NOMO-1 treated with dmso at 0.1 percent for 144 hours (cell line): ENCODE results near the gene CILP2.

Source experiments
- DNase-seq: peaks from one replicate; lab custom pipeline; 2025; ENCODE audit not compliant: unreplicated experiment; lab: John Stamatoyannopoulos, UW

CILP2 gene

GRCh38 chr19:19538061-19538784 is at the start of gene CILP2:
TSS of gene CILP2 (plus strand) at chr19:19538265. CDS start at chr19:19538350, 85 bp downstream.
- no peak for DNase-seq

- DNase-seq: peak; percentile 66
These were observed 49.0 kb upstream of the CILP2 start for GRCh38 chr19:19488875-19489690.

DNA sequence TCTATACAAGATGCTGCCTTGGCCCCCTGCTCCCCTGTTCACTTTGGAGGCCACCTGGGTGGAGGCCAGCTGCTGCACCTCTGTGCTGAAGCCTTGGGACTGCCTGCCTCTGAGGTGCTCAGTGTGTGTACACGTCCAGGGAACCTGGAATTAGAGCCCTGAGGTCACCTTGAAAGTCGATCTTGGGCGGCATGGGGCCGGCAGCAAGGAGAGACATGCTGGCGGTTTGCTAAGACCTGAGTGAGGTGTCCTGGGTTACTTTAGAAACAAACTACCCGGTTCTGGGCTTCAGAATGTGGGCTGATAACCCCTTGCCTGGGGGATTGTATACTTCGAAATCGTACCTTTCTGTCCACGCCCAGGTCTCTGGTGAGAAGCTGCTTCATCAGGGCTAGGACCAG is 48.3 kb upstream of the CILP2 start:
- no peak for DNase-seq

DNA sequence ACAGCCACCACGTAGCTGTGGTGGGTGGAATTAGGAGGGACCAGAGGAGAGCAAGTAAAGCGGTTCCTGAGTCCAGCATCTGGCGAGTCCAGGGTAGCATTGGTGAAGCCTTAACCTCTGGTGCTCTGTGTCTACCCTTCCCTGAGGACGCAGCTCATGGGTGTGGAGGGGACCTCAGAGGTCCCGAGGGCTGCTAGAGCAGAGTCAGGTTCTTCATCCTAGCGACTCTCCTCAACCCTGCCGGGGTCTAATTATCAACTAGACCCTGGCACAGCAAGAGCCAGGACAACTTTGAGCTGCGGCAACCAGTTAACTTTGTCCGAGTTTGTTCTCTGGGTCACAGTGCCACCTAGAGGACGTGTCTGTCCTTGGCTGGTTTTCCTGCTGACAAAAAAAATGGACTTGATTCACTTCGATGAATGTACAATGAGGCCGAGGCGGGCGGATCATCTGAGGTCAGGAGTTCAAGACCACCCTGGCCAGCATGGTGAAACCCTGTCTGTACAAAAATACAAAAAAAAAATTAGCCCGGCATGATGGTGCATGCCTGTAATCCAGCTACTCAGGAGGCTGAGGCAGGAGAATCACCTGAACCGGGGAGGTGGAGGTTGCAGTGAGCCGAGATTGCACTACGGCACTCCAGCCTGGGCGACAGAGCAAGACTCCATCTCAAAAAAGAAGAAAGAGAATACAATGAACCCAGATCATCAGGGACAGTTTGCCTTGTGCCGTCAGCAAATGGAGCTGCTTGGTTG is 47.7 kb upstream of the CILP2 start:
- peak; percentile 27 for DNase-seq

DNA sequence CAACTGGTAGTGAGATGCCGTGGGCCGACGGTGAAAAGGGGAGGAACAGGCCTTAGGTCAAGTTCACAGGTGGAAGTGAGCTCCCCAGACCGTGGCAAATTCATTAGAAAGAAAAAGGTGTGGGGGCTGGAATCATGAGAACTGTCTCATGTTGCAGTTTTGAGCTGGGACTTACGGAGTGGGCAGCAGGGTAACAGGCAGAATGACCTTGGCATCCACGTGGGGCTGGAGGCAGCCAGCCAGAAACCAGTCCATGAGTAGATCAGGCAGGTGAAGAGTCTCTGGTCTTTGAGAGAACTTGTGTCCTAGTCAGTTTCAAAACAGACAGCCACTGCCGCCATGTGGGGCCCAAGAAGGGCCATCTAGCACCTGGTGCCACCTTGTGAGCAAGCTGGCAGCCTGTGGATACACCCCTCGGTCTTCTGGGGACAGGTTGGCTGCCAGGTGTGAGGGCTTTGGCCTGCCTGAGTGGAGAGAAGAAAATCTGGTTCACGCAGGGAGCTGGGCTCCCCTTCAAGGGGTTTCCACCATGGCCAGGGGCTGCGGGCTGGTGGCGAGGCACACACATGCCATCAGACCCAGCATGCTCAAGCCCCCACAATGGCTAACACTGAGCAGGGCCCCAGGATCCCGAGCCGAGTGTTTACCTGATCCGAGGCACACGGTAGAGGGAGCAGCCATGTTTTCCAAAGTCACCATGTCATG is 46.6 kb upstream of the CILP2 start:
- no peak for DNase-seq

DNA sequence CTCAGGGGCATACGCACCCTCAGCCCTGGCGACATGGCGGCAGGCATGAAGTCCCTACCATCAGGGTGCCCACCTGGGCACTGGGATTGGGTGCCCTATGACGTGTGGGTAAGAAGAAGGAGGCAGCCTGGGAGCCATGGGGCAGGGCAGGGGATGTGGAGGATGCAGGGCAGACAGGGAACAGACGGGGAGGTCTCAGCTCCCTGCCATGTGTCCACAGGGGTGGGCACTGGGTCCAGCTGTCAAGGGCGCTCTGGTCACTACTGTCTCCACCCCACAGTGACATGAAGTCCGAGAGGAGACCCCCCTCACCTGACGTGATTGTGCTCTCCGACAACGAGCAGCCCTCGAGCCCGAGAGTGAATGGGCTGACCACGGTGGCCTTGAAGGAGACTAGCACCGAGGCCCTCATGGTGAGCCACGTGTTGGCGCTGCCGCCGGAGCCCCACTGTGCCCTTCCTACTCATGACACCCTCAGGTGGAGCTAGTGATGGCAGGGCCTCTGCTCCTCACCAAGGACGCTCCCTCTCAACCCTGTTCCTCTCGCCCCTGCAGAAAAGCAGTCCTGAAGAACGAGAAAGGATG is 45.9 kb upstream of the CILP2 start:
- no peak for DNase-seq

DNA sequence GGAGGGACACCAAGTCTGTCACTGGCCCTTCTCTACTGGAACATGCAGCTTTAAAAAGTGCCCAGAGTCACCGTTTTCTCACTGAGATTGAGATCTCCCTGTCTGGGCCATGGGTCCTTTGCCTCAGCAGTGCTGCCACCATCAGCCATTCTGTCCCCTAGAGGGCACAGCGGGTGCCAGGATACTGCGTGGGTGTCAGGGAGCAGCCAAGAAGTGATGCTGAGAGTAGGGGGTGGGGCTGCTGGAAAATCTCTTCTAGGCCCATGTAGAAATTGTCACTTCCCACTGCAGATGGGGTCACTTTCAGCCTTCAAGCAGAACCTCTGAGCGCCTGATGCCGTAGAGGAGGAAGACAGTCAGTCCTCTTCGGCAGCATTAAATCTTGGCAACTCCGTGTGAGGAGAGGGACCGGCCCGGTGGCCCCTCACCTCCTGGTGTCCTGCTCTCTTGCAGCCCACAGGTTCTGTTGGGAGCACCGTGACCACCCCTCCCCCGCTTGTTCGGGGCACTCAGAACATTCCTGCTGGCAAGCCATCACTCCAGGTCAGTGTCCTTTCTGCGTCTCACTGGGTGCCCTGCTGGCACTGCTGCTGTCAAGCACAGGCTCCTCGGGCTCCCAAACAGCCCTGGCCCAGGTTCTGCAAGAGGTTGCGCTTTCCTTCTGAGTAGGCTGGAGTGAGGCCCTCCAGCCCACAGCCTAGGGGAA is 44.1 kb upstream of the CILP2 start:
- DNase-seq: no peak

GRCh38 chr19:19495614-19496603 is 42.2 kb upstream of the CILP2 start:
- no peak for DNase-seq

GRCh38 chr19:19498255-19498991 is 39.6 kb upstream of the CILP2 start:
- no peak for DNase-seq

DNA sequence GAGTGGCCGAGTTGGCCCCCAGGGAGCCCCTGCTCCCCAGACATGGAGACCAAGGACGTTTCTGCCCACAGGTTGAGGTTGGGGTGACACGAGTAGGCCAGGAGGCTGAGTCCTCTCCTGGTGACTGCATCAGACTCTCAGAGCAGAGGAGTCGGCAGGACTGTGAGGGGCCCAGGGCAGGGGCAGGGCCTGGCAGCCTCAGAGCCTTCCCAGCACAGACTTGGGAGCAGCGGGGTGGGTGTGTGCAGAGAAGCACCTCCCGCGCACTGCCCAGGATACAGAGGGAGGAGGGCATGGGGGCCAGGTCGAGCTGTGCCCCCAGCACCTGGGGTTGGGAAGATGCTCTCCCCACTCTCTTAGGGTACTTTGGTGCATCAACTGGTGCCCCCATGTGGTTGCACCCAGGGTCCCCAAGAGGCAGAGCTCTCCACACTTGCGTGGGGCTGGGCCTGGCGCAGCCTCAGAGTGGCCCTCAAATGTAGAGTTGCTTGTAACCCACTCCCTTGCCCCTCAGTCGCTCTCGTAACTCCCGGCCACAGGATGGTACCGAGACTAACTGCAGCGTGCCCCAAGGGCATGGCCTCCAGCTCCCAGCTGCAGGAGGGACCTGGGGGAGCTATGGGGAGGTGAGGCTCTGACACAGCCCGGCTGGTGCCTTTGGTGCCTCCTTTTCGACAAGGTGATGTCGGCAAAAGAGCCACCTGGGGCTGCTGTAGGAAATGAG is 38.6 kb upstream of the CILP2 start:
- DNase-seq: no peak

- no peak for DNase-seq
These were observed 37.0 kb upstream of the CILP2 start for GRCh38 chr19:19500975-19501644.

DNA sequence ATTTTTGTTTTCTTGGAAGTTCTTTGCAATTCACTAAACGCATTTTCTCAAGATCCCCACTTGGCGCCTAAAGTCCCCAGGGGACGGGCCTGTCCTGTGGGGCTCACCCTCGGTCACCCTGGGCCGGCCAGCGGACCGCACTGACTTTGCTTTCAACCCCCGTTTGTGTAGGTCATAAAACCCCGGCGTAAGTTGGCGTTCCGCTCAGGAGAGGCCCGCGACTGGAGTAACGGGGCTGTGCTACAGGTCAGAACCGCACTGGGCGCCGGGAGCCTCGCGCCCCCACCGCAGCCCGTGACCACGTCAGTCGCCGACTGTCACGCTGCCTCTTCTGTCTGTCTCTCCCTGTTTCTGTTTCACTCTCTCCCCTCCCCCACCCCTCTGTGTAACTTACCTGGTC is 36.3 kb upstream of the CILP2 start:
- DNase-seq: no peak

DNA sequence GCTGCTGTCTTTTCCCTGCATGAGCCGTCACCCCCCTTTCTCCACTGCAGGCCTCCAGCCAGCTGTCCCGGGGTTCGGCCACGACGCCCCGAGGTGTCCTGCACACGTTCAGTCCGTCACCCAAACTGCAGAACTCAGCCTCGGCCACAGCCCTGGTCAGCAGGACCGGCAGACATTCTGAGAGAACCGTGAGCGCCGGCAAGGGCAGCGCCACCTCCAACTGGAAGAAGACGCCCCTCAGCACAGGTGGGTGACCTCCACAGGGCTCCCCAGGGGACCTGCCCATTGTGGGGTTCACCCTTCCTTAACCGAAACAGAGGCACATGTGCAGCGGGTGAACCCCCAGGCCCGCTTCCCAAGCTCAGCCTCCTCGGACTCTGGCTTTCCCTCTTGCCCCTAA is 35.8 kb upstream of the CILP2 start:
- no peak for DNase-seq

DNA sequence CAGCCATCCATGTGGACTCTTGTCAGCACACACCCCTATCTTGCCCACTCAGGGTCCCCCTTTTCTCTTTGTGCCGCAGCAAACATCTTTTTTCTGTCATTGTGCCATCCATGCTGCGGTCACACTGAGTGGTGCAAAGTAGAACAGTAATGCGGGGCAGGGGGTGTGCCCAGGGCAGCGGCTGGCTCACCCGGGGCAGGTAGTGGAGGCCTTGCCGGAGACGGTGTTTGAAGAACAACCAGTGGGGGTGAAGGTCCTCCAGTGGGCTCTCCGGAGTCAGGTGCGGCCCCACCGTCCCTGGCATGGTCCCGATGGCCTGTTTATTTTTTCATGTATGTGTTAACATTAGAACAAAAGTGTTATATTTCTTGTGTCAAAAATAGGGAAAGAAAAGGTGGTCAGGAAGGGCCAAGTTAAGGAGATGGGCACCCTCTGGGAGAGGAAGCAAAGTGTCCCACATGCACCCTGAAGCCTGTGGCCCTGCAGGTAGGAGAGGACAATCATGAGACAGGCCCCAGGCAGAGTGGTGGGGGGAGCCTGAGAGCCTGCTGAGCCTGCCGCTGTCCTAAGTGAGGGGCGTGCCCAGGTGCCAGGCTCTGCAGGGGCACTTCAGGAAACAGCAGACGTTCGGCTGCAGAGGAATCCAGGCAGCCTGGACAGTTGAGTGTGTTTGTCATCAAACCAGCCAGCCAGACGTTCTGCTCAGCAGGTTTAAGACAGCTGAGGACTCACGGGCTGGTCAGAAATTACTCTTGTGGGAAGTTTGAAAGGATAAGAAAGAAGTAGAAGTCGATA is 35.1 kb upstream of the CILP2 start:
- no peak for DNase-seq

- DNase-seq: no peak
These were observed 33.1 kb upstream of the CILP2 start for GRCh38 chr19:19504754-19505668.
